Endothelial cell (in vitro differentiated cells): Measurements from ENCODE around the gene DLX5. TPM values are rescaled to one million over a fixed set of nuclear protein-coding genes. Genes with fewer than 3 reads are reported as not detected.

Source experiments
- DNase-seq: peaks from one replicate; pipeline ENCODE4 v3.0.0; 2021; ENCODE audit warnings: low spot score
- H3K27ac Mint-ChIP-seq: one replicate; pipeline ENCODE4 v1.8.0; 2021; ENCODE audit warnings: mixed read lengths, inconsistent platforms; ENCODE audit not compliant: unreplicated experiment
- H3K27me3 Mint-ChIP-seq: one replicate; pipeline ENCODE4 v1.8.0; 2021; ENCODE audit warnings: mild to moderate bottlenecking, moderate library complexity, mixed read lengths, inconsistent platforms; ENCODE audit not compliant: unreplicated experiment
- H3K36me3 Mint-ChIP-seq: one replicate; pipeline ENCODE4 v1.8.0; 2021; ENCODE audit warnings: mild to moderate bottlenecking, low read depth, mixed read lengths, inconsistent platforms; ENCODE audit not compliant: unreplicated experiment
- H3K4me1 Mint-ChIP-seq: one replicate; pipeline ENCODE4 v1.8.0; 2021; ENCODE audit warnings: mild to moderate bottlenecking, mixed read lengths, inconsistent platforms; ENCODE audit not compliant: unreplicated experiment
- H3K4me3 Mint-ChIP-seq: one replicate; pipeline ENCODE4 v1.8.0; 2021; ENCODE audit warnings: mild to moderate bottlenecking, mixed read lengths, inconsistent platforms; ENCODE audit not compliant: unreplicated experiment
- H3K9me3 Mint-ChIP-seq: one replicate; pipeline ENCODE4 v1.8.0; 2021; ENCODE audit warnings: mixed read lengths, inconsistent platforms; ENCODE audit not compliant: unreplicated experiment
- total RNA-seq: library from RNA; stranded (reverse); fragmentation: NEBNext Ultra II Directional; extraction: Animal tissue kit (Norgen Biotek cat#: 25700); gene quantifications from one replicate; pipeline ENCODE4 v1.2.1, GENCODE V29; 2021; ENCODE audit not compliant: unreplicated experiment
- TF ChIP-seq, protein P1 (sequence below): fragments of 200-600 bp; sonication (generic); IDR thresholded peaks from one replicate; pipeline ENCODE4 v1.5.0; 2021; ENCODE audit warnings: antibody characterized with exemption; ENCODE audit not compliant: unreplicated experiment

DLX5 gene
- total RNA-seq, 1 donor from 2014 or later: 0.18 TPM

DNA sequence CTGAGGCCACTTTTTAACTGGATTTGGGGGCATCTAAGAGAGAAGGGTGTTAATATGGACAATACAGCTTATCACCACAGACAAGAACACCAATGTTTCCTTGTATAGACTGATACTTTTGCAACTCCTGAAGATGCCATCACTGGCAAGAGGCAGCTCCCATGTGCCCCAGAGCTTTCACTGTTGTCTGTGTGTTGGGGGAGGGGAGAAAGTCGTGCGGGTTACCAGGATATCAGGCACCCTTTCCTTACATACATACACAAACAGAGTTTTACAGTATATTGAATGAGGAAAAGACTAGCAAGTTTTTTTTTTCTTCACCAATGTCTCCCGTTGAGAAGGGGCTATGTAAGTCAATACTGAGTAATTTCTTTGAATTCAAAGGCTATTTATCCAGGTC is 23.4 kb downstream of the DLX5 start:
- no peak for DNase-seq
- no peak overlapping the region for H3K27ac Mint-ChIP-seq
- peaks cover 9% of the 10 kb centered on the region for H3K4me1 Mint-ChIP-seq
- TF ChIP-seq, protein P1, sequence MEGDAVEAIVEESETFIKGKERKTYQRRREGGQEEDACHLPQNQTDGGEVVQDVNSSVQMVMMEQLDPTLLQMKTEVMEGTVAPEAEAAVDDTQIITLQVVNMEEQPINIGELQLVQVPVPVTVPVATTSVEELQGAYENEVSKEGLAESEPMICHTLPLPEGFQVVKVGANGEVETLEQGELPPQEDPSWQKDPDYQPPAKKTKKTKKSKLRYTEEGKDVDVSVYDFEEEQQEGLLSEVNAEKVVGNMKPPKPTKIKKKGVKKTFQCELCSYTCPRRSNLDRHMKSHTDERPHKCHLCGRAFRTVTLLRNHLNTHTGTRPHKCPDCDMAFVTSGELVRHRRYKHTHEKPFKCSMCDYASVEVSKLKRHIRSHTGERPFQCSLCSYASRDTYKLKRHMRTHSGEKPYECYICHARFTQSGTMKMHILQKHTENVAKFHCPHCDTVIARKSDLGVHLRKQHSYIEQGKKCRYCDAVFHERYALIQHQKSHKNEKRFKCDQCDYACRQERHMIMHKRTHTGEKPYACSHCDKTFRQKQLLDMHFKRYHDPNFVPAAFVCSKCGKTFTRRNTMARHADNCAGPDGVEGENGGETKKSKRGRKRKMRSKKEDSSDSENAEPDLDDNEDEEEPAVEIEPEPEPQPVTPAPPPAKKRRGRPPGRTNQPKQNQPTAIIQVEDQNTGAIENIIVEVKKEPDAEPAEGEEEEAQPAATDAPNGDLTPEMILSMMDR: no peak
- no peaks in the 10 kb centered on the region for H3K9me3 Mint-ChIP-seq
- peaks cover 4% of the 10 kb centered on the region for H3K36me3 Mint-ChIP-seq
- peaks cover 45% of the 10 kb centered on the region for H3K27me3 Mint-ChIP-seq
- no peak overlapping the region for H3K4me3 Mint-ChIP-seq

DNA sequence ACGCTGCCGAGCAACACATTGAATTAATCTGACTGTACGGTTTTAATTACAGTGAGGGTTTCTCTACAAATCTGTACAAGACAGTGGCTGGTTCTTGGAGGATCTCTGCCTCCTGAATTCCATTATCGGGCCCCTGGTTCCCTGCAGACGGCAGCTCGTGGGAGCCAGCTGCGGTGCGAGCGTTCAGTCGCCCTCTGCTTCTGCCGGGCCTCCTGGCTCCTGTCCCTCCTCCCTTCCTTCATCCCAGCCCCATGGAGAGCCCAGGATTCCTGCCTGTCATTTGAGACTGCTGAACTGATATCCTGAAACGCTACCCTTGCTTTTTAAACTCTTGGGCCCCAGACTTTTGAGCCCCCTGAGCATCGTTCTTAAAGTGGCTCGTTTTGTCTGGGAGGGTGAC is 25.9 kb downstream of the DLX5 start:
- TF ChIP-seq, protein P1: no peak
- Mint-ChIP-seq H3K27ac (no peak overlapping the region), H3K27me3 (peaks cover 50% of the 10 kb centered on the region), H3K36me3 (peaks cover 4% of the 10 kb centered on the region), H3K9me3 (no peaks in the 10 kb centered on the region), H3K4me1 (peaks cover 7% of the 10 kb centered on the region), H3K4me3 (no peak overlapping the region)
- DNase-seq: no peak

DNA sequence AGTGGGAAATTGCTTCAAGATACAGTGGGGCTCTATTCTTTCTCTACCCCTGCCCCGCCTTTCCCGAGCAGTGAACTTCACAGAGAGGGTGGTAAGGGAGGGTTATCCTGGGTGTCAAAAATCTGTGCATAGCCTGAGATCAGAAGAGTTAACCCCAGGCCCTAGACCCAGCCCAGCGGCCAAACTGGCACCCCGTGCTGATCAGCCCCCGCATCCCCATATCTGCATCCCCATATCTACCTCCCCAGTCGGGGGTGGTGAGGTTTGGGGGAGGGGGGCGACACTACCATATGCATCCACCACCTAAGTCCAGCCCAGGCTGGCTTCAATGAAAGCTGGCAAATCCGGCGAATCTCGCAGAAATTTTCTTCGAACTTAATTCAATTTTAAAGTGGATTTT is 26.3 kb downstream of the DLX5 start:
- peaks cover 7% of the 10 kb centered on the region for H3K4me1 Mint-ChIP-seq
- peaks cover 52% of the 10 kb centered on the region for H3K27me3 Mint-ChIP-seq
- no peak overlapping the region for H3K4me3 Mint-ChIP-seq
- peaks cover 4% of the 10 kb centered on the region for H3K36me3 Mint-ChIP-seq
- DNase-seq: no peak
- TF ChIP-seq, protein P1: no peak
- no peaks in the 10 kb centered on the region for H3K9me3 Mint-ChIP-seq
- no peak overlapping the region for H3K27ac Mint-ChIP-seq

DNA sequence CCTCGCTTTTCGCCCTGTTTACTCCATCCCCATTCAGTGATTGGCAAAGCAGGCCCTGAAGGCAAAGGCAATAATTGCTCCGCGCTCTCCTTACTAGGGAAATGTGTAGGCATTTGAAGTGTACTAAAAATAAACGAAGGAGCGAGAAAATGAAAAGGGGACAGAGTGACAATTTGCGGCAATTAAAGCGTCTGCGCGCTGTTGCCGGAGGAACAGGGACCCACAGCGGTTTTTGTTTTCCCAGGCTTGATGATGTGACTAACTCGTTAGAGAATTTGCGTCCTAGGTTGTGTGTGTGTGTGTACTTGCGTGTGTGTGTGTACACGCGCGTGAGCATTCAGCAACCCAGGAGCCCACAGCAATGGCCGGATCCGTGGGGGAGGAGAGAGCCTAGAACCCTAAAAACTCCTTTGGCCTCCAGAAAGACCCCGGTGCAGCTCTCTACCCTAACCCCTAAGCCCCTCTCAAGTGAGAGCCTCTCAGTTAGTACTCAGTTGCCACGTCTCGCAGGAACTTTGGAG is 27.1 kb downstream of the DLX5 start:
- Mint-ChIP-seq H3K9me3 (no peaks in the 10 kb centered on the region), H3K4me1 (peaks cover 8% of the 10 kb centered on the region), H3K27ac (no peak overlapping the region), H3K36me3 (no peaks in the 10 kb centered on the region), H3K4me3 (no peak overlapping the region), H3K27me3 (peaks cover 52% of the 10 kb centered on the region)
- TF ChIP-seq, protein P1: no peak
- DNase-seq: no peak

DNA sequence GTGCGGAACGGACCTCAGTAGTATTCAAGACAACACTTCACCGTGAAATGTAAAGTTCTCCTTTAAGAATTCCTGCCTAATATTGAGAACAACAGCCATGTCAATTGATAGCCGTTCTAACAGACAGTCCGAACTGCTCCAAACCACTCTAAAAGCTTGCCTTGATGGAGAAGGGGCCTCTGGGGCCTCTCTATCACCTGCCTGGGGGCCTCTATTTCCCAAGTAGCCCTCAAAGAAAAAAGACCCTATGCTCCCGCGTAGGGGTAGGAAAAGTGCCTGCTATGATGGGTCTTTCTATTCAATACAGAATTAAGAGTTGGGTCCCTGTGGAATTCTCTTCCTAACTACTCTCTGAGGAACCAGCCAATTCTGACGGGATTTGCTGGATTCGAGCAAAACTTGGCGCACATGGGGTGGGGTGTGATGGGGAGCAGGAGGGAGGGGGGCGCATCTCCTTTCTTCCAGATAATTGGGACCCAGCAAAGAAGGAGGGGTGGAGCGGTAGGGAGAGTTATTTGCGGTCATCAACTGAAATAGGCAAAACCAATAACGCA is 27.6 kb downstream of the DLX5 start:
- no peaks in the 10 kb centered on the region for H3K36me3 Mint-ChIP-seq
- no peak overlapping the region for H3K4me3 Mint-ChIP-seq
- H3K27me3 Mint-ChIP-seq: peaks cover 50% of the 10 kb centered on the region
- TF ChIP-seq, protein P1: no peak
- no peak for DNase-seq
- peaks cover 10% of the 10 kb centered on the region for H3K4me1 Mint-ChIP-seq
- H3K27ac Mint-ChIP-seq: no peak overlapping the region
- no peaks in the 10 kb centered on the region for H3K9me3 Mint-ChIP-seq
